ENCODE data around the gene SNURF.
"Not testable (repeated sequence)": the region's sequence is repeated elsewhere in the genome, so short reads cannot be mapped to it uniquely, and the experiment has no call there.

Gene SNURF

GRCh38 chr15:24971772-24972171 lies 17.0 kb downstream of the SNURF start:
- DNase-seq: no peak

- not testable (repeated sequence) for DNase-seq
Measured at GRCh38 chr15:24972707-24973106, 17.9 kb downstream of the SNURF start.

GRCh38 chr15:24976932-24977331 lies 22.1 kb downstream of the SNURF start:
- no peak for DNase-seq

GRCh38 chr15:24977686-24978085 lies 22.9 kb downstream of the SNURF start:
- no peak for DNase-seq

- DNase-seq: no peak
Measured at GRCh38 chr15:24985224-24985623, 30.4 kb downstream of the SNURF start.

GRCh38 chr15:24986653-24987052 lies 31.9 kb downstream of the SNURF start:
- DNase-seq: no peak
